ENCODE data around the gene KIF11.
"Not testable (repeated sequence)": the region's sequence is repeated elsewhere in the genome, so short reads cannot be mapped to it uniquely, and the experiment has no call there.

KIF11 gene

GRCh38 chr10:92591550-92592022 lies 1.3 kb upstream of the KIF11 start:
- DNase-seq: peak; percentile 88

GRCh38 chr10:92593619-92594588 lies 974 bp downstream of the KIF11 start:
- no peak for DNase-seq

GRCh38 chr10:92595505-92595904 lies 2.6 kb downstream of the KIF11 start:
- no peak for DNase-seq

- DNase-seq: no peak
These were observed 5.4 kb downstream of the KIF11 start for GRCh38 chr10:92598321-92598720.

GRCh38 chr10:92604841-92605240 lies 11.9 kb downstream of the KIF11 start:
- no peak for DNase-seq

- DNase-seq: no peak
These were observed 22.6 kb downstream of the KIF11 start for GRCh38 chr10:92615515-92615914.

GRCh38 chr10:92619368-92619767 lies 26.4 kb downstream of the KIF11 start:
- no peak for DNase-seq

GRCh38 chr10:92627845-92628480 lies 35.0 kb downstream of the KIF11 start:
- DNase-seq: no peak

GRCh38 chr10:92629945-92630344 lies 37.0 kb downstream of the KIF11 start:
- DNase-seq: no peak

GRCh38 chr10:92638037-92638436 lies 45.1 kb downstream of the KIF11 start:
- DNase-seq: no peak

GRCh38 chr10:92640107-92640506 lies 47.2 kb downstream of the KIF11 start:
- no peak for DNase-seq

- DNase-seq: no peak
These were observed 48.6 kb downstream of the KIF11 start for GRCh38 chr10:92641492-92641891.

GRCh38 chr10:92644921-92645320 lies 52.0 kb downstream of the KIF11 start:
- DNase-seq: no peak

- not testable (repeated sequence) for DNase-seq
These were observed 57.9 kb downstream of the KIF11 start for GRCh38 chr10:92650864-92651263.

GRCh38 chr10:92655426-92655825 lies 62.5 kb downstream of the KIF11 start:
- no peak for DNase-seq

GRCh38 chr10:92656266-92656961 lies 63.5 kb downstream of the KIF11 start:
- no peak for DNase-seq

GRCh38 chr10:92657024-92657423 lies 64.1 kb downstream of the KIF11 start:
- DNase-seq: no peak

- no peak for DNase-seq
These were observed 69.9 kb downstream of the KIF11 start for GRCh38 chr10:92662848-92663247.

- no peak for DNase-seq
These were observed 71.4 kb downstream of the KIF11 start for GRCh38 chr10:92664322-92664721.

- DNase-seq: no peak
These were observed 74.1 kb downstream of the KIF11 start for GRCh38 chr10:92667078-92667477.

GRCh38 chr10:92677708-92678107 lies 84.8 kb downstream of the KIF11 start:
- DNase-seq: no peak

GRCh38 chr10:92678206-92678605 lies 85.3 kb downstream of the KIF11 start:
- DNase-seq: no peak

- DNase-seq: no peak
These were observed 88.4 kb downstream of the KIF11 start for GRCh38 chr10:92681306-92681834.

All from activated naive CD4-positive, alpha-beta T cell treated with anti-CD3 and anti-CD28 coated beads, Interleukin-2, amount 50 U/mL, for 16 hours (primary cell).